ENCODE measurements around the gene DTYMK. TPM values are rescaled to one million over a fixed set of nuclear protein-coding genes. Genes with fewer than 3 reads are reported as not detected.
A peak's percentile ranks its signal among the peaks of the same experiment; 100 is the strongest.

The DTYMK gene
- total RNA-seq, 2 experiments from 2014 or later = 4.8 to 6.0 TPM

- no peak for ATAC-seq (ENCODE audit: poor library complexity)
These were observed 22.3 kb upstream of the DTYMK start for GRCh38 chr2:241708879-241709278.

GRCh38 chr2:241706537-241706936 lies 19.9 kb upstream of the DTYMK start:
- Histone ChIP-seq H3K27me3 (ENCODE audit: control insufficient read depth in 1 of 2, insufficient read depth in 2 of 2, low read length in 2 of 2) (no peaks in the 10 kb centered on the region), H3K4me3 (ENCODE audit: low read length) (no peak overlapping the region), H3K27ac (ENCODE audit: low read depth in 1 of 2, low read length in 2 of 2) (no peak overlapping the region), H3K9me3 (ENCODE audit: control insufficient read depth in 1 of 2, insufficient read depth in 1 of 2, low read length in 2 of 2) (peaks cover 0 to 5% of the 10 kb centered on the region in 2 experiments), H3K36me3 (ENCODE audit: insufficient read depth, low read length) (peaks cover 56% of the 10 kb centered on the region), H3K4me1 (ENCODE audit: insufficient read depth, low read length) (peaks cover 14% of the 10 kb centered on the region)
- Mint-ChIP-seq H3K4me3 (no peak overlapping the region), H3K36me3 (ENCODE audit: low read depth) (peaks cover 69% of the 10 kb centered on the region), H3K9me3 (no peaks in the 10 kb centered on the region), H3K4me1 (ENCODE audit: low read depth) (peaks cover 11% of the 10 kb centered on the region), H3K27ac (no peak overlapping the region), H3K27me3 (no peaks in the 10 kb centered on the region)
- CTCF ChIA-PET = no interaction called here
- intact Hi-C loops (cut with DNase I, micrococcal nuclease) = loop anchor here (10.0 kb wide), 2 partner anchors 178 to 872 kb away; no protein-coding TSS in a partner anchor
- no peak for TF ChIP-seq CTCF (IDR thresholded peaks at IDR 0.05)
- POLR2A ChIA-PET = no interaction called here
- DNase-seq (no peak), ATAC-seq (ENCODE audit: poor library complexity) (no peak)

More at GRCh38 chr2:241708879-241709278, 22.3 kb upstream of the DTYMK start:
- H3K27me3 ChIP-seq (ENCODE audit: control insufficient read depth in 1 of 2, insufficient read depth in 2 of 2, low read length in 2 of 2) = no peaks in the 10 kb centered on the region
- intact Hi-C loops (cut with DNase I, micrococcal nuclease) = loop anchor here (10.0 kb wide), 2 partner anchors 176 to 874 kb away; no protein-coding TSS in a partner anchor
- peaks cover under 1% of the 10 kb centered on the region for H3K4me1 ChIP-seq (ENCODE audit: insufficient read depth, low read length)
- DNase-seq = no peak
- H3K9me3 ChIP-seq (ENCODE audit: control insufficient read depth in 1 of 2, insufficient read depth in 1 of 2, low read length in 2 of 2) = peaks cover 0 to 5% of the 10 kb centered on the region in 2 experiments
- Mint-ChIP-seq H3K27me3 (no peaks in the 10 kb centered on the region), H3K9me3 (no peaks in the 10 kb centered on the region), H3K4me1 (ENCODE audit: low read depth) (peaks cover 2% of the 10 kb centered on the region), H3K27ac (no peak overlapping the region), H3K4me3 (no peak overlapping the region), H3K36me3 (ENCODE audit: low read depth) (peaks cover 78% of the 10 kb centered on the region)
- no peak overlapping the region for H3K4me3 ChIP-seq (ENCODE audit: low read length)
- no peak overlapping the region for H3K27ac ChIP-seq (ENCODE audit: low read depth in 1 of 2, low read length in 2 of 2)
- POLR2A ChIA-PET = no interaction called here
- CTCF ChIA-PET = no interaction called here
- H3K36me3 ChIP-seq (ENCODE audit: insufficient read depth, low read length) = peaks cover 76% of the 10 kb centered on the region
- TF ChIP-seq CTCF (IDR thresholded peaks at IDR 0.05) = no peak

DNA sequence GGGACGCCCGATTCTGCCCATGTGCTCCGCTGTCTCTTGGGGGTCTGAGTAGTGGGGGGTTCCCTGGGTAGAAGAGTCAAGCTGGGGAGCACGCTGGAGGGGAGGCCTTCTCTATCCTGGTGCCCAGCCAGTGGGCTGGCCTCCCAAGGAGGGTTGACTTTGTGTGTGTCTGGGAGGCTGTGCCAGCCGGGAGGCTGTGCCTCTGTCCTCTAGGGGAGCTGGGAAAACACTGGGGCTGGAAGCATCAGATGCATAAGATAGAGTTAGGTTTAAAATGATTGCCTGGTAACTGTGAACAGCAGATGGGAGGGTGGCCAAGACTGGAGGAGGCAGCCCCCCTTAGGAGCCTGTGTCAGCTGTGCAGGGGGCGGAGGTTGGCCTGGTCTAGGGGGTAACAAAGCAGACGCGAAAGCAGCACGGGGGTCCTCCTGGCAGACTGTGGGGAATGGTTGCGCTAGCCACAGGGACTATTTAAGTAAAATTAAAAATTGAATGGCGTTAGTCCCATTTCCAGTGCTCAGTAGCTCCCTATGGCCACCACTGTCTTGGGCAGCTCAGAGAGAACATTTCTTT lies 16.5 kb upstream of the DTYMK start:
- no peaks in the 10 kb centered on the region for H3K9me3 Mint-ChIP-seq
- ATAC-seq (ENCODE audit: poor library complexity) = no peak
- Histone ChIP-seq H3K4me3 (ENCODE audit: low read length) (peak overlapping the region; percentile 73), H3K36me3 (ENCODE audit: insufficient read depth, low read length) (peaks cover 26% of the 10 kb centered on the region), H3K27ac (ENCODE audit: low read depth in 1 of 2, low read length in 2 of 2) (peak overlapping the region; percentile 34 to 64), H3K9me3 (ENCODE audit: control insufficient read depth in 1 of 2, insufficient read depth in 1 of 2, low read length in 2 of 2) (peaks cover 0 to 5% of the 10 kb centered on the region in 2 experiments), H3K4me1 (ENCODE audit: insufficient read depth, low read length) (peaks cover 28% of the 10 kb centered on the region), H3K27me3 (ENCODE audit: control insufficient read depth in 1 of 2, insufficient read depth in 2 of 2, low read length in 2 of 2) (no peaks in the 10 kb centered on the region)
- peak overlapping the region; percentile 93 for H3K4me3 Mint-ChIP-seq
- TF ChIP-seq CTCF (IDR thresholded peaks at IDR 0.05) = no peak
- ChIA-PET CTCF (interaction anchor here (1.2 to 3.3 kb wide), 6 partner anchors 15 to 175 kb away, joined by 3 to 19 read pairs (median 12); partner anchors contain the start of genes ATG4B, D2HGDH, DTYMK and THAP4), POLR2A (interaction anchor here (0.6 to 8.1 kb wide), 4 partner anchors 15 to 388 kb away, joined by 3 to 179 read pairs (median 9); partner anchors contain the start of genes D2HGDH, DTYMK, HDLBP and SEPTIN2)
- no peaks in the 10 kb centered on the region for H3K27me3 Mint-ChIP-seq
- peak overlapping the region; percentile 87 for H3K27ac Mint-ChIP-seq
- H3K4me1 Mint-ChIP-seq (ENCODE audit: low read depth) = peaks cover 28% of the 10 kb centered on the region
- DNase-seq = no peak
- intact Hi-C loops (cut with DNase I, micrococcal nuclease) = loop anchor here (5.0 to 10.0 kb wide), 6 partner anchors 66 to 1136 kb away; partner anchors contain the start of genes ATG4B (in 1 of the 2), FARP2 (in 1 of the 2), RNPEPL1 (in 1 of the 2) and THAP4 (in 1 of the 2)
- H3K36me3 Mint-ChIP-seq (ENCODE audit: low read depth) = peaks cover 48% of the 10 kb centered on the region

Data from CD4-positive, alpha-beta T cell (primary cell).